ENCODE data around the gene ICAM3.

Gene ICAM3

GRCh38 chr19:10290876-10291553 is 48.4 kb downstream of the ICAM3 start:
- DNase-seq: peak; percentile 59 to 71

- no peak for DNase-seq
Observed at GRCh38 chr19:10290357-10290875, 49.0 kb downstream of the ICAM3 start.

- DNase-seq: peak in 1 of 2 donors; percentile 47
Observed at GRCh38 chr19:10289836-10290356, 49.5 kb downstream of the ICAM3 start, which contains the start of gene ICAM5. Gene ICAM5 (plus strand): TSS chr19:10289952. CDS start chr19:10290044, 92 bp downstream.

GRCh38 chr19:10289167-10289835 is 50.1 kb downstream of the ICAM3 start:
- peak; percentile 65 to 74 for DNase-seq

GRCh38 chr19:10288662-10289166 is 50.7 kb downstream of the ICAM3 start:
- peak; percentile 33 to 53 for DNase-seq

GRCh38 chr19:10286803-10287737 is 52.4 kb downstream of the ICAM3 start, which contains the start of gene ICAM4:
Gene ICAM4 (plus strand): TSS chr19:10286955. CDS start chr19:10287013, 58 bp downstream.
- peak; percentile 46 to 55 for DNase-seq

- no peak for DNase-seq
Observed at GRCh38 chr19:10285393-10285792, 54.0 kb downstream of the ICAM3 start.

GRCh38 chr19:10284960-10285278 is 54.5 kb downstream of the ICAM3 start:
- DNase-seq: no peak

- DNase-seq: no peak
Observed at GRCh38 chr19:10284065-10284959, 55.1 kb downstream of the ICAM3 start.
